GM21737 (cell line): ENCODE data around the gene ZNHIT1.
"Not testable (repeated sequence)": the region's sequence is repeated elsewhere in the genome, so short reads cannot be mapped to it uniquely, and the experiment has no call there.

Experiments used
- ATAC-seq: cut with Tn5 transposase; IDR thresholded peaks from one replicate; pipeline ENCODE4 v1.9.1; 2021; ENCODE audit warnings: mild to moderate bottlenecking, moderate library complexity; ENCODE audit not compliant: unreplicated experiment

ZNHIT1 gene

GRCh38 chr7:101186844-101187428 lies 31.0 kb upstream of the ZNHIT1 start:
- no peak for ATAC-seq

- ATAC-seq: no peak
These were observed 28.9 kb upstream of the ZNHIT1 start for GRCh38 chr7:101189109-101189508.

- ATAC-seq: no peak
These were observed 22.1 kb upstream of the ZNHIT1 start for GRCh38 chr7:101195884-101196283.

- no peak for ATAC-seq
These were observed 20.0 kb upstream of the ZNHIT1 start for GRCh38 chr7:101197991-101198390.

GRCh38 chr7:101198476-101198875 lies 19.5 kb upstream of the ZNHIT1 start:
- ATAC-seq: no peak

- not testable (repeated sequence) for ATAC-seq
These were observed 18.4 kb upstream of the ZNHIT1 start for GRCh38 chr7:101199522-101199921.

GRCh38 chr7:101200504-101200861 lies 17.5 kb upstream of the ZNHIT1 start:
- ATAC-seq: no peak

- ATAC-seq: no peak
These were observed 16.9 kb upstream of the ZNHIT1 start, which contains the start of gene MOGAT3 for GRCh38 chr7:101200862-101201599. Gene MOGAT3 (minus strand): TSS chr7:101201036. CDS start chr7:101200854, 182 bp downstream.

GRCh38 chr7:101201695-101202602 lies 16.0 kb upstream of the ZNHIT1 start:
- ATAC-seq: no peak

GRCh38 chr7:101202603-101202918 lies 15.4 kb upstream of the ZNHIT1 start:
- ATAC-seq: no peak

- ATAC-seq: not testable (repeated sequence)
These were observed 13.9 kb upstream of the ZNHIT1 start for GRCh38 chr7:101203740-101204738.

- ATAC-seq: no peak
These were observed 11.9 kb upstream of the ZNHIT1 start for GRCh38 chr7:101205901-101206664.

GRCh38 chr7:101206665-101207042 lies 11.3 kb upstream of the ZNHIT1 start:
- ATAC-seq: no peak

- no peak for ATAC-seq
These were observed 10.5 kb upstream of the ZNHIT1 start for GRCh38 chr7:101207459-101207858.

GRCh38 chr7:101208794-101209193 lies 9.2 kb upstream of the ZNHIT1 start:
- no peak for ATAC-seq

GRCh38 chr7:101210143-101210542 lies 7.8 kb upstream of the ZNHIT1 start:
- ATAC-seq: no peak

GRCh38 chr7:101211501-101211900 lies 6.5 kb upstream of the ZNHIT1 start:
- ATAC-seq: no peak

- no peak for ATAC-seq
These were observed 6.0 kb upstream of the ZNHIT1 start for GRCh38 chr7:101212014-101212413.

GRCh38 chr7:101216001-101216859 lies 1.7 kb upstream of the ZNHIT1 start:
- ATAC-seq: no peak
